Measurements from ENCODE around the gene RNF4. TPM values are rescaled to one million over a fixed set of nuclear protein-coding genes. Genes with fewer than 3 reads are reported as not detected.
"Not testable (repeated sequence)": the region's sequence is repeated elsewhere in the genome, so short reads cannot be mapped to it uniquely, and the experiment has no call there.

RNF4 gene
- total and polyA plus RNA-seq, 7 donors = 18.1 to 50.2 (median 30.7) TPM

- H3K9me3 ChIP-seq = no peaks in the 10 kb centered on the region
- no peak overlapping the region for H3K4me3 ChIP-seq
- DNase-seq (no peak), ATAC-seq (peak in 2 of 4 donors; percentile 25 to 36)
- no peaks in the 10 kb centered on the region for H3K27me3 ChIP-seq (ENCODE audit: insufficient read depth in 3 of 3, low read length in 2 of 3)
- WGBS, 3 donors = 93 to 95% (median 94%) methylated on average over 15 of the region's 15 CpGs
- TF ChIP-seq, protein P1, sequence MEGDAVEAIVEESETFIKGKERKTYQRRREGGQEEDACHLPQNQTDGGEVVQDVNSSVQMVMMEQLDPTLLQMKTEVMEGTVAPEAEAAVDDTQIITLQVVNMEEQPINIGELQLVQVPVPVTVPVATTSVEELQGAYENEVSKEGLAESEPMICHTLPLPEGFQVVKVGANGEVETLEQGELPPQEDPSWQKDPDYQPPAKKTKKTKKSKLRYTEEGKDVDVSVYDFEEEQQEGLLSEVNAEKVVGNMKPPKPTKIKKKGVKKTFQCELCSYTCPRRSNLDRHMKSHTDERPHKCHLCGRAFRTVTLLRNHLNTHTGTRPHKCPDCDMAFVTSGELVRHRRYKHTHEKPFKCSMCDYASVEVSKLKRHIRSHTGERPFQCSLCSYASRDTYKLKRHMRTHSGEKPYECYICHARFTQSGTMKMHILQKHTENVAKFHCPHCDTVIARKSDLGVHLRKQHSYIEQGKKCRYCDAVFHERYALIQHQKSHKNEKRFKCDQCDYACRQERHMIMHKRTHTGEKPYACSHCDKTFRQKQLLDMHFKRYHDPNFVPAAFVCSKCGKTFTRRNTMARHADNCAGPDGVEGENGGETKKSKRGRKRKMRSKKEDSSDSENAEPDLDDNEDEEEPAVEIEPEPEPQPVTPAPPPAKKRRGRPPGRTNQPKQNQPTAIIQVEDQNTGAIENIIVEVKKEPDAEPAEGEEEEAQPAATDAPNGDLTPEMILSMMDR (IDR thresholded peaks at IDR 0.05) = no peak
- peaks cover 5% of the 10 kb centered on the region for H3K4me1 ChIP-seq
- H3K27ac ChIP-seq = no peak overlapping the region
- peaks cover 3 to 62% of the 10 kb centered on the region in 2 donors for H3K36me3 ChIP-seq (ENCODE audit: insufficient read depth in 1 of 2, low read depth in 1 of 2)
- intact Hi-C loops (cut with DNase I) = no loop called here
These were observed 43.7 kb downstream of the RNF4 start for GRCh38 chr4:2512396-2513135.

DNA sequence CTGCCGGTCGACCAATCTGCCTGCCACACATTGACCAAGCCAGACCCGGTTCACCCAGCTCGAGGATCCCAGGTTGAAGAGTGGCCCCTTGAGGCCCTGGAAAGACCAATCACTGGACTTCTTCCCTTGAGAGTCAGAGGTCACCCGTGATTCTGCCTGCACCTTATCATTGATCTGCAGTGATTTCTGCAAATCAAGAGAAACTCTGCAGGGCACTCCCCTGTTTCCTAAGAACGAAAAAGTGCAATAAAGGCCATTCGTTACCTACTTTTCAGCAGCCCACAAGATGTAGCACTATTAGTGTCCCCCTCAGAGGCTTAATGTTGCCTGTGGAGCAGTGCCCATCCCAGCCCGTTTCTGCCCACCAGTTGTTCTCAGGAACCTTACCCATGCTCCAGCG lies 45.3 kb downstream of the RNF4 start:
- H3K36me3 ChIP-seq (ENCODE audit: insufficient read depth in 1 of 2, low read depth in 1 of 2) = peaks cover 3 to 52% of the 10 kb centered on the region in 2 donors
- H3K4me3 ChIP-seq; ATAC-seq; H3K27me3 ChIP-seq (ENCODE audit: insufficient read depth in 3 of 3, low read length in 2 of 3); H3K9me3 ChIP-seq; DNase-seq; H3K27ac ChIP-seq; H3K4me1 ChIP-seq; intact Hi-C loops (cut with DNase I): not testable (repeated sequence)
- 84 to 87% (median 87%) methylated on average over 9 of the region's 9 CpGs for WGBS, 3 donors

- H3K36me3 ChIP-seq (ENCODE audit: insufficient read depth in 1 of 2, low read depth in 1 of 2) = peaks cover 3 to 46% of the 10 kb centered on the region in 2 donors
These were observed 46.0 kb downstream of the RNF4 start for GRCh38 chr4:2514944-2515343.

DNA sequence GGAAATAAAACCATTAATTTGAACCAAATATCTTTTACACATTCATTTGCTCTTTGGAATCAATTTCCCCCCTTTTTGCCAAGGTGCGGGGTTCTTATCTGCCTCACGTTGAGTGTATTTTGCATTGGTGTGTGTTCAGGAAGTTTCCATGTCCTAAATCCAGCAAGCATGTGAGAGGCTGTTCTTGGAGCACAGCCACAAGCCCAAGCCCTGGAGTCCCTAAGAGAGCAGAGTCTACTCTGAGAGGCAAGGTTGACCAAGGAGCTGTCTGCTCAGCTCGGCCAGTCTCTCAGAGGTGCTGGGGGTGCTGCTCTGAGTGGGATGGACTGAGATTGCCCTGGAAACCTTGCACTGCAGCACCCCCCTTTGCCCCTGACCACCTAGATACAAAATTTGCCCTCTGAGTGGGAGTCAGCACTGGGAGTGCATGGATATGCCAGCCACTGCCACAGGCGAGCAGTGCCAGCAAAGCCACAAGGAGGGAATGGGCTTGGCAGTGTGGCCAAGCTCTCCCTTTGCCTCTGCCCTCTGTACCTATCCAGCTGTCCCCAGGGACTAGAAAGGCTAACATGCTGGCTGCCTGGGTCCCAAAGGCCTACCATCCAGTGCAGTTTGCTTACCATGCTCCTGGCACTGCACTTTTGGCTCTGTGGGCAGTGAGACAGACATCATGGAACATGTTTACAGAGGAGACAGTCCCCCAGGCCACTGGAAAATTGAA lies 47.1 kb downstream of the RNF4 start:
- DNase-seq (peak in 1 of 2 donors; percentile 25), ATAC-seq (peak; percentile 39 to 69 (median 57))
- 22 to 39% (median 32%) methylated on average over 4 of the region's 4 CpGs for WGBS, 3 donors
- H3K4me1 ChIP-seq = peaks cover 5% of the 10 kb centered on the region
- no peaks in the 10 kb centered on the region for H3K9me3 ChIP-seq
- peaks cover 3 to 36% of the 10 kb centered on the region in 2 donors for H3K36me3 ChIP-seq (ENCODE audit: insufficient read depth in 1 of 2, low read depth in 1 of 2)
- no peak overlapping the region for H3K4me3 ChIP-seq
- TF ChIP-seq, protein P1 (IDR thresholded peaks at IDR 0.05) = no peak
- H3K27ac ChIP-seq = no peak overlapping the region
- intact Hi-C loops (cut with DNase I) = no loop called here
- H3K27me3 ChIP-seq (ENCODE audit: insufficient read depth in 3 of 3, low read length in 2 of 3) = no peaks in the 10 kb centered on the region

More at GRCh38 chr4:2514944-2515343, 46.0 kb downstream of the RNF4 start:
- H3K27me3 ChIP-seq (ENCODE audit: insufficient read depth in 3 of 3, low read length in 2 of 3); ATAC-seq; DNase-seq; H3K4me3 ChIP-seq; intact Hi-C loops (cut with DNase I); H3K9me3 ChIP-seq; H3K27ac ChIP-seq; H3K4me1 ChIP-seq: not testable (repeated sequence)
- WGBS, 3 donors = 78 to 84% (median 83%) methylated on average over 11 of the region's 11 CpGs

DNA sequence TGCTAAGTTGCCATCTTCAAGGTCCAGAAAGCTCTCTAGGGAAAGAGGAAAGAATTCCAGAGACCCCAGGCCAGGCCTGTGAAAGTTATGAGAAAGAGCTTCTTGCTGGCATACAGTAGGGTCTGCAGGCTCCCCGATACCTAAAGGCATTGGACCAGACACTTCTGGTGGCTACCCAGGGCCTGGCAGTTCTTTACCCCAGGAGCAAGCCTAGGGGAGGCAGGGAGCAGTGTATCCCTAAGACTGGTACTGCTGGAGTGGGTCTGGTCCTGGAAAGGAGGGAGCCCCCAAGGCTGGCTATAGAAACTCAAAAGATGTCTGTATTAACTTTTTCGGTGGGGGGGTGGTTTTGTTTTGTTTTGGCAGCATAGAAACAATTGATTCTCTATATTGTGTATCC lies 47.7 kb downstream of the RNF4 start:
- Histone ChIP-seq H3K4me1 (peaks cover 5% of the 10 kb centered on the region), H3K4me3 (no peak overlapping the region), H3K36me3 (ENCODE audit: insufficient read depth in 1 of 2, low read depth in 1 of 2) (peaks cover 3 to 34% of the 10 kb centered on the region in 2 donors), H3K27me3 (ENCODE audit: insufficient read depth in 3 of 3, low read length in 2 of 3) (no peaks in the 10 kb centered on the region), H3K27ac (no peak overlapping the region), H3K9me3 (no peaks in the 10 kb centered on the region)
- intact Hi-C loops (cut with DNase I) = no loop called here
- TF ChIP-seq, protein P1 (IDR thresholded peaks at IDR 0.05) = no peak
- no peak for DNase-seq
- 88 to 95% (median 94%) methylated on average over 2 of the region's 2 CpGs for WGBS, 3 donors
- no peak for ATAC-seq

All from psoas muscle (tissue), 8 donors.